Stimulated activated CD4-positive, alpha-beta T cell treated with anti-CD3 and anti-CD28 coated beads, Interleukin-1b, Interleukin-23, amount 100 ng/mL, for 1 hour (primary cell): ENCODE results near the gene MUC16.

ENCODE experiments used
- DNase-seq, 2 donors: peaks; one replicate each; pipeline ENCODE4 v3.0.0-alpha.2; 2020; ENCODE audit warnings: low read depth in 2 of 2

Gene MUC16

GRCh38 chr19:9009431-9009830 is 778 bp downstream of the MUC16 start:
- no peak for DNase-seq

- no peak for DNase-seq
These were observed 1.5 kb downstream of the MUC16 start for GRCh38 chr19:9008667-9009066.

- DNase-seq: no peak
These were observed 9.3 kb downstream of the MUC16 start for GRCh38 chr19:9000933-9001332.

GRCh38 chr19:8988204-8988603 is 22.0 kb downstream of the MUC16 start:
- DNase-seq: no peak

GRCh38 chr19:8986296-8986695 is 23.9 kb downstream of the MUC16 start:
- no peak for DNase-seq

DNA sequence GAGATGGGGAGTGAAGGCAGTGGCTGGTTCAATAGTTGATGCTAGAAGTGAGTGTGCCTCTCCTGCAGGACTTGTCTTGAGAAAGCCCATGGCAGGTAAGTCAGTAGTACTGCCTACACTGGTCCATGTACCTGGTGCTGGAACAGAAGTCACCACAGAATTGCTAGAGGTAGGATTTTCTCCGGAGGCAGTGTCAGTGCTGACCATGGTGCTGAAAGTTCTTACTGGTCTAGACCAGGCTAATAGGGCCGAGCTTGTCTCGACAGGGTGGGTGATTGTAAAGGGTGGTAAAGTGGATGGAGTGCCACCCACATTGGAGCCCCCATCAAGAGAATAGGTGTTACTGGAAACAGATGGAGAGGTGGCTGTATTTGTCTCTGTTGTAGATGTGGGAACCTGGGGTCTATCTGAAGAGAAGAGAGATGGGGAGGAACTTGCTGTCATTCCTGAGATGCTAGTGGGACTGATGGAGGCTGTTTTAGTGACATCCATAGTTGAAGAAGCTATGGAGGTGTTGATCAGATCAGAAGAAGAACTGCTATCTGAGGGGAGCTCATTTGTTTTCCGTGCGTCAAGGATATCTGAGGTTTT is 36.6 kb downstream of the MUC16 start:
- DNase-seq: no peak

GRCh38 chr19:8965887-8966286 is 44.3 kb downstream of the MUC16 start:
- no peak for DNase-seq
